NCI-H1048 (cell line): Measurements from ENCODE around the gene ENTPD5.

Experiments
- DNase-seq: peaks from one replicate; lab custom pipeline; 2025; lab: John Stamatoyannopoulos, UW

ENTPD5 gene, protein sequence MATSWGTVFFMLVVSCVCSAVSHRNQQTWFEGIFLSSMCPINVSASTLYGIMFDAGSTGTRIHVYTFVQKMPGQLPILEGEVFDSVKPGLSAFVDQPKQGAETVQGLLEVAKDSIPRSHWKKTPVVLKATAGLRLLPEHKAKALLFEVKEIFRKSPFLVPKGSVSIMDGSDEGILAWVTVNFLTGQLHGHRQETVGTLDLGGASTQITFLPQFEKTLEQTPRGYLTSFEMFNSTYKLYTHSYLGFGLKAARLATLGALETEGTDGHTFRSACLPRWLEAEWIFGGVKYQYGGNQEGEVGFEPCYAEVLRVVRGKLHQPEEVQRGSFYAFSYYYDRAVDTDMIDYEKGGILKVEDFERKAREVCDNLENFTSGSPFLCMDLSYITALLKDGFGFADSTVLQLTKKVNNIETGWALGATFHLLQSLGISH

DNA sequence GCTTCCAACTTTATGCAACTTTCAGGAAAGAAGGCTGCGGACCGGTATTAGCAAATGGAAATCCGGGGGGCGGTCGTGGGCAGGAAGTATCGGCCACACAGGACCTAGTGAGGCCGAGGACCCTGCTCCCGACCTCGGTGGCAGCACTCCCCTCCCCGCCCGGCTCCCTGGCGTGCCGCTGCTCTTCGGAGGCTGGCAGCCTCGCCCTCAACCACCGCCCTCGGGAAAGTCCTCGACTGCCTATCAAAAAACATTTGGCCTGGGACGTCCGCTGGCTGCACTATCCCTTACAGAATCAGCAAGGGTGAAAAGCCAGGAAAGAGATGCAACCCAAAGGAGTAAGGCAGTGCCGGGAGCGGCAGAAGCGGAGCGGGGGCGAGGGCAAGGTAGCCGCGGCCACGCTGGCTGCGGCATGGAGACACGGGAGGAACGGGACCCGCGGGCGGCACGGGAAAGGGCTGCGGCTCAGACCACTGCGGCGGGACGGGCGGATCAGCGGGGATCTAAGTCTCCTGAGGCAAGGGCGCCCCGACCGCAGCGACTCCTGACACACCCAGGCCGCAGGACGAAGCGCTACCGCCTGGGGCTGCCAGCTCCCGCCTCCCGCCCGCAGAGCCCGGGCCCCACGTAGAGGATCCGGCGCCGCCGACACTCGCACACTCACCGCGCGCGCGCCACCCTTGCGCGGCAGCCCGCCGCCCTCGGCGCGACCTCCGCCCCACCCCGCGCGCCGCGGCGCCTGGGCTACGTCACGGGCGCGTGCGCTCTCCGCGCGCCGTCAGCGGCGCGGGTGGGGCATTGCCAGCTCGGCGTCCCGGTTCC, at the start of gene ENTPD5, which contains the start of gene BBOF1:
ENTPD5 (minus strand) TSS at position 703 of the 822 bp plus-strand sequence. CDS start 31,186 bp downstream, outside the sequence.
BBOF1 (plus strand) TSS at position 764 of the 822 bp plus-strand sequence. CDS start 130 bp downstream, outside the sequence.
- peak; percentile 74 for DNase-seq

- no peak for DNase-seq
Measured at GRCh38 chr14:74065746-74066575, 46.9 kb upstream of the ENTPD5 start.

DNA sequence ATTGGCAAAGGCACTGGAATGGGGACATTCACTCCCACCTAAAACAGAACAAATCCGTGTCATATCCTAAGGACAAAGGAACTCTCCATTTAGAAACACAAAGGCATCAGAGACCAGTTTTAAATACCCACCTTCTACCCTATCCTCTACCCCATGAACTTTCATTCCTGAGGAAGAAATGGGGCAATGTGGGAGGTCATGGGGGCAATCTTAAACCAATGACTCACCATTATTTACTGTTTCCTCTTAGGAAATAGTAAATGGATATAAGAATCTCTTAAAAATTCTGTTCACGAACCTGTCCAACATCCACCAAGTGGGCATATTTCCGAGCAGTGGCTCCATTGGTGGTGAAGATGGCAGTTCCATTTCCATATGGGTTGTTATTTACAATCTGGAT, 45.8 kb upstream of the ENTPD5 start:
- DNase-seq: no peak

GRCh38 chr14:74064426-74064825, 45.3 kb upstream of the ENTPD5 start:
- DNase-seq: no peak

- DNase-seq: no peak
Measured at GRCh38 chr14:74062809-74063150, 43.7 kb upstream of the ENTPD5 start.

GRCh38 chr14:74049876-74050495, 30.9 kb upstream of the ENTPD5 start:
- no peak for DNase-seq

- DNase-seq: no peak
Measured at GRCh38 chr14:74048281-74048680, 29.2 kb upstream of the ENTPD5 start.

DNA sequence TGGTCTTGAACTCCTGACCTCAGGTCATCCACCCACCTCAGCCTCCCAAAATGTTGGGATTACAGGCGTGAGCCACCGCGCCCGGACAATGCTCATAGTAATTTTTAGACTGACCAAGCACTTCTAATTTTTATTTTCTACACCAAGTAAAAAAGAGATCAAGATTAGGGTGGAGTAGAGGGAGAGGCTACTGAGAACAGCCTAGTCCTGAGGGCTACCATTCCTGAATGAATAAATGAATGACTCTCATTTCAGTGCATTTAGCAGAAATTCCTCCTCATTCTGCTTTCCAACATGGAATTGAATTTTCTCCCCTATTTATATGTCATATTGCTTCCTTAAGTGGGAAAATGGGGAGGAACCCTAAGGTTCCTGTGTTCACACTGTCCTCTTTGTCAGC, 26.4 kb upstream of the ENTPD5 start:
- DNase-seq: no peak

- DNase-seq: no peak
Measured at GRCh38 chr14:74042296-74042695, 23.2 kb upstream of the ENTPD5 start.

- peak; percentile 3 for DNase-seq
Measured at GRCh38 chr14:74038020-74038859, 19.2 kb upstream of the ENTPD5 start.

DNA sequence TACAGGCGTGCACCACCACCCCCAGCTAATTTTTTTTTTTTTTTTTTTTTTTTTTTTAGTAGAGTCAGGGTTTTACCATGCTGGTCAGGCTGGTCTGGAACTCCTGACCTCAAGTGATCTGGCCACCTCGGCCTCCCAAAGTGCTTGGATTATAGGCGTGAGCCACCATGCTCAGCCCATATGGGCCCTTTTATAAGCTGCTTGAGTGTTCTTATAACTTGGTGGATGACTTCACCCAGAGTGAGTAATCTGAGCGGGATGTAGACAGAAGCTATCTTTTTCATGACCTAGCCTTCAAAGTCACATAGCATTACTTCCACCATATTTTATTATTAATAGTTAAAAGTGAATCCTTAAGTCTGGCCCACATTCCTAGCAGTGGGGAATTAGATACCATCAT, 16.5 kb upstream of the ENTPD5 start:
- no peak for DNase-seq

- no peak for DNase-seq
Measured at GRCh38 chr14:74034572-74034971, 15.5 kb upstream of the ENTPD5 start.

DNA sequence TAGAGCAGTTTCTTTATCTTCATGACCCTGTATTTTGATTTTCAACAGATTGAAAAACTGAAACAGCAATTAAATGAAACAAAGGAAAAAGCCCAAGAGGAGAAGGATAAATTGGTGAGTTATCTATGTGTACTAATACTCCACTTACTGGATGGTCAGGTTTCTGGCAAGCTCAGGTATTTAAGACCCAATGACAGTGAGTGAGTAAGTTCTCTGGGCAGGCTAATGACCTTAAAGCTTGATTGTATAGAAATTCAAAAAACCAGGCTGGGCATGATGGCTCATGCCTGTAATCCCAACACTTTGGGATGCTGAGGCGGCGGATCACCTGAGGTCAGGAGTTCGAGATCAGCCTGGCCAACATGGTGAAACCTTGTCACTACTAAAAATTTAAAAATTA, 10.0 kb upstream of the ENTPD5 start:
- DNase-seq: no peak

DNA sequence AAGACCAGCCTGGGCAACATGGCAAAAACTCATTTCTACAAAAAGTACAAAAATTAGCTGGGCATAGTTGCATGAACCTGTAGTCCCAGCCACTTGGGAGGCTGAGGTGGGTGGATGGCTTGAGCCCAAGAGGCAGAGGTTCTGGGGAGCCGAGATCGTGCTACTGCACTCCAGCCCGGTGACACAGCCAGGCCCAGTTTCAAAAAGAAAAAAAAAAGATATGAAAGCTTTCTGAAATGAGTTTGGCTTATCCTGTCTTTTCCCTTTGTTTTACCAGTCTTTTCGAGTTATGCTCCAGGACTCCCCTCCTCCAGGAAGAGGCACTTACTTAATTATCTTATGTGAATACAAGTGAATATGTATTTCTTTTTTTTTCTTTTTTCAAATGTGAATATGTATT, 3.3 kb upstream of the ENTPD5 start:
- DNase-seq: no peak

DNA sequence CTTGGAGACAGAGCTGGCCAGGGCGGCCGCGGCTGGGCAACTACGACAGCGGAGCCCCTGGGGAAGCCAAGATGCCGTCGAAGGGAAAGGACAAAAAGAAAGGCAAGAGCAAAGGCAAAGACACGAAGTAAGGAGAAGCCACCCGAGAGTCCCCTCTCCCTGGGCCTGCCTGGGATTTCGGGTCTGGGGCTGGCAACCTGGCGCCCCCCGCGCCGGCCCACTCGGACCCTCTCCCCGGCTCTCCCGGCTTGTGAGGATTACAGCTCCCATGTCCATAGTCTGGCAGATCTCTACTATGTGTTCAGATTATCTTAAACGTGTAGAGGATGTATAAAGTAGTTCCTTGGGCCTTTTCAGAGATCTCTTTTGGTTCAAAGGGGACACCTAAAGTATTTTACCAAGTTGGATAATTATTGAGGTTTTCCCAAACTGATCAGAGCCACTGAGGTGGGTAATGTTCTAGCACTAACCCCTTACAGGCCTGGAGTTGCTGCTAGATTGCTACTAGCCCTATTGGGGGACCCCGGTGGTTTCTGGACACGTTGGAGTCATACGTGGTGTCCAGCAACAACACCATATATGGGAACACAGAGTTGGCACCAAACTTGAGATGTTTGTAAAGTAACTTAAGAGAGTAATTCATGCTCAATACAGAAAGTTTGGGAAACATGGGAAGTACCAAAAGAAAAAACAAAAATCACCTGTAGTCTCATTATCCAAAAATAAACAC, 485 bp upstream of the ENTPD5 start:
- no peak for DNase-seq

GRCh38 chr14:74018174-74018585, 908 bp downstream of the ENTPD5 start:
- DNase-seq: no peak

- DNase-seq: no peak
Measured at GRCh38 chr14:74015963-74016362, 3.1 kb downstream of the ENTPD5 start.

GRCh38 chr14:74015176-74015575, 3.9 kb downstream of the ENTPD5 start:
- no peak for DNase-seq

GRCh38 chr14:74014299-74014698, 4.8 kb downstream of the ENTPD5 start:
- no peak for DNase-seq
